IPS-11a (cell line): ENCODE results near the gene APMAP.

Experiments
- H3K4me3 ChIP-seq: one replicate; pipeline ENCODE4 v1.5.1; 2013; ENCODE audit warnings: low read depth, low read length, control low read depth

Gene APMAP

GRCh38 chr20:24969186-24970029 is 23.1 kb downstream of the APMAP start:
- no peak overlapping the region for H3K4me3 ChIP-seq

- H3K4me3 ChIP-seq = no peak overlapping the region
Observed at GRCh38 chr20:24968278-24968800, 24.2 kb downstream of the APMAP start.

GRCh38 chr20:24966317-24967012 is 26.1 kb downstream of the APMAP start:
- H3K4me3 ChIP-seq = no peak overlapping the region

GRCh38 chr20:24965065-24965919 is 27.3 kb downstream of the APMAP start:
- H3K4me3 ChIP-seq = no peak overlapping the region

- H3K4me3 ChIP-seq = no peak overlapping the region
Observed at GRCh38 chr20:24964506-24964840, 28.1 kb downstream of the APMAP start.

GRCh38 chr20:24963672-24964505 is 28.7 kb downstream of the APMAP start:
- H3K4me3 ChIP-seq = no peak overlapping the region

GRCh38 chr20:24962510-24962909 is 30.0 kb downstream of the APMAP start:
- no peak overlapping the region for H3K4me3 ChIP-seq

GRCh38 chr20:24962182-24962492 is 30.4 kb downstream of the APMAP start:
- H3K4me3 ChIP-seq = no peak overlapping the region

GRCh38 chr20:24961384-24962181 is 31.0 kb downstream of the APMAP start:
- no peak overlapping the region for H3K4me3 ChIP-seq

- no peak overlapping the region for H3K4me3 ChIP-seq
Observed at GRCh38 chr20:24960861-24961260, 31.7 kb downstream of the APMAP start.

GRCh38 chr20:24960302-24960801 is 32.2 kb downstream of the APMAP start:
- H3K4me3 ChIP-seq = no peak overlapping the region

- H3K4me3 ChIP-seq = no peak overlapping the region
Observed at GRCh38 chr20:24959591-24960301, 32.8 kb downstream of the APMAP start.

- H3K4me3 ChIP-seq = no peak overlapping the region
Observed at GRCh38 chr20:24958506-24959385, 33.8 kb downstream of the APMAP start.

GRCh38 chr20:24957326-24958016 is 35.1 kb downstream of the APMAP start:
- no peak overlapping the region for H3K4me3 ChIP-seq

GRCh38 chr20:24956001-24956841 is 36.3 kb downstream of the APMAP start:
- no peak overlapping the region for H3K4me3 ChIP-seq

GRCh38 chr20:24955045-24955444 is 37.5 kb downstream of the APMAP start:
- no peak overlapping the region for H3K4me3 ChIP-seq
